Ectodermal cell (in vitro differentiated cells): ENCODE data around the gene ABCC3.

ENCODE experiments used
- H3K27ac ChIP-seq: 2 replicates; pipeline ENCODE4 v1.7.0; 2013; ENCODE audit warnings: mild to moderate bottlenecking, low read depth, low read length; ENCODE audit not compliant: insufficient read depth, poor library complexity, severe bottlenecking
- H3K27me3 ChIP-seq: 2 replicates; pipeline ENCODE4 v1.7.0; 2013; ENCODE audit warnings: mild to moderate bottlenecking, low read length; ENCODE audit not compliant: insufficient read depth, control insufficient read depth, poor library complexity, severe bottlenecking
- H3K36me3 ChIP-seq: one replicate; pipeline ENCODE4 v1.7.0; 2013; ENCODE audit warnings: low read length; ENCODE audit not compliant: control insufficient read depth, insufficient read depth
- H3K4me1 ChIP-seq: one replicate; pipeline ENCODE4 v1.7.0; 2013; ENCODE audit warnings: low read length; ENCODE audit not compliant: control insufficient read depth, insufficient read depth
- H3K4me3 ChIP-seq: 2 replicates; pipeline ENCODE4 v1.7.0; 2013; ENCODE audit warnings: low read depth, low read length, control low read depth; ENCODE audit not compliant: insufficient read depth
- H3K9me3 ChIP-seq: 2 replicates; pipeline ENCODE4 v1.7.0; 2013; ENCODE audit warnings: mild to moderate bottlenecking, low read length, moderate library complexity; ENCODE audit not compliant: control insufficient read depth
- WGBS, 2 experiments: methylation state at CpG; one replicate each; pipeline ENCODE4 v1.1.7; 2013; ENCODE audit warnings: missing lambda C conversion rate in 2 of 2; 5-methylcytosine and 5-hydroxymethylcytosine counted together

The ABCC3 gene

GRCh38 chr17:50618941-50619340 lies 15.7 kb upstream of the ABCC3 start:
- Histone ChIP-seq H3K9me3 (no peaks in the 10 kb centered on the region), H3K27ac (no peak overlapping the region), H3K36me3 (no peaks in the 10 kb centered on the region), H3K4me1 (peaks cover 40% of the 10 kb centered on the region), H3K4me3 (no peak overlapping the region), H3K27me3 (no peaks in the 10 kb centered on the region)
- WGBS, 2 experiments: 88 to 91% methylated on average over 11 of the region's 11 CpGs

- Histone ChIP-seq H3K27me3 (no peaks in the 10 kb centered on the region), H3K4me1 (peaks cover 45% of the 10 kb centered on the region), H3K9me3 (no peaks in the 10 kb centered on the region), H3K27ac (no peak overlapping the region), H3K36me3 (no peaks in the 10 kb centered on the region), H3K4me3 (no peak overlapping the region)
- 52 to 60% methylated on average over 7 of the region's 7 CpGs for WGBS, 2 experiments
Observed at GRCh38 chr17:50619489-50619888, 15.2 kb upstream of the ABCC3 start.

GRCh38 chr17:50620237-50620636 lies 14.4 kb upstream of the ABCC3 start:
- Histone ChIP-seq H3K9me3 (no peaks in the 10 kb centered on the region), H3K4me1 (peaks cover 45% of the 10 kb centered on the region), H3K27ac (no peak overlapping the region), H3K36me3 (no peaks in the 10 kb centered on the region), H3K4me3 (no peak overlapping the region), H3K27me3 (no peaks in the 10 kb centered on the region)
- 55 to 56% methylated on average over 5 of the region's 5 CpGs for WGBS, 2 experiments

GRCh38 chr17:50620858-50621257 lies 13.8 kb upstream of the ABCC3 start:
- no peaks in the 10 kb centered on the region for H3K36me3 ChIP-seq
- no peak overlapping the region for H3K4me3 ChIP-seq
- H3K4me1 ChIP-seq: peaks cover 50% of the 10 kb centered on the region
- H3K9me3 ChIP-seq: no peaks in the 10 kb centered on the region
- no peak overlapping the region for H3K27ac ChIP-seq
- 37 to 41% methylated on average over 17 of the region's 17 CpGs for WGBS, 2 experiments
- H3K27me3 ChIP-seq: no peaks in the 10 kb centered on the region

GRCh38 chr17:50621574-50622031 lies 13.1 kb upstream of the ABCC3 start:
- H3K4me3 ChIP-seq: no peak overlapping the region
- H3K4me1 ChIP-seq: peaks cover 53% of the 10 kb centered on the region
- 52 to 57% methylated on average over 16 of the region's 16 CpGs for WGBS, 2 experiments
- H3K27ac ChIP-seq: no peak overlapping the region
- no peaks in the 10 kb centered on the region for H3K36me3 ChIP-seq
- H3K9me3 ChIP-seq: no peaks in the 10 kb centered on the region
- H3K27me3 ChIP-seq: no peaks in the 10 kb centered on the region

GRCh38 chr17:50624321-50624934 lies 10.3 kb upstream of the ABCC3 start:
- WGBS, 2 experiments: 86 to 88% methylated on average over 7 of the region's 7 CpGs
- Histone ChIP-seq H3K36me3 (no peaks in the 10 kb centered on the region), H3K4me1 (peaks cover 68% of the 10 kb centered on the region), H3K4me3 (no peak overlapping the region), H3K27ac (no peak overlapping the region), H3K9me3 (no peaks in the 10 kb centered on the region), H3K27me3 (no peaks in the 10 kb centered on the region)

- Histone ChIP-seq H3K9me3 (no peaks in the 10 kb centered on the region), H3K4me1 (peaks cover 60% of the 10 kb centered on the region), H3K4me3 (no peak overlapping the region), H3K27me3 (no peaks in the 10 kb centered on the region), H3K27ac (no peak overlapping the region), H3K36me3 (no peaks in the 10 kb centered on the region)
- WGBS, 2 experiments: 90 to 93% methylated on average over 19 of the region's 19 CpGs
Observed at GRCh38 chr17:50625032-50625871, 9.4 kb upstream of the ABCC3 start.

GRCh38 chr17:50626037-50626574 lies 8.6 kb upstream of the ABCC3 start:
- WGBS, 2 experiments: 43 to 46% methylated on average over 19 of the region's 19 CpGs
- no peak overlapping the region for H3K27ac ChIP-seq
- H3K4me1 ChIP-seq: peaks cover 53% of the 10 kb centered on the region
- no peaks in the 10 kb centered on the region for H3K36me3 ChIP-seq
- peaks cover 5% of the 10 kb centered on the region for H3K27me3 ChIP-seq
- no peak overlapping the region for H3K4me3 ChIP-seq
- H3K9me3 ChIP-seq: no peaks in the 10 kb centered on the region

GRCh38 chr17:50627036-50627781 lies 7.5 kb upstream of the ABCC3 start:
- Histone ChIP-seq H3K36me3 (no peaks in the 10 kb centered on the region), H3K27ac (no peak overlapping the region), H3K4me3 (no peak overlapping the region), H3K27me3 (peaks cover 11% of the 10 kb centered on the region), H3K4me1 (peaks cover 44% of the 10 kb centered on the region), H3K9me3 (no peaks in the 10 kb centered on the region)
- 87 to 89% methylated on average over 16 of the region's 17 CpGs for WGBS, 2 experiments
